WERI-Rb-1 (cell line): ENCODE measurements around the gene COG4.
"Not testable (repeated sequence)": the region's sequence is repeated elsewhere in the genome, so short reads cannot be mapped to it uniquely, and the experiment has no call there.

Experiments
- DNase-seq: peaks from one replicate; pipeline ENCODE4 v3.0.0-alpha.2; 2020
- H3K27ac ChIP-seq: fragments of 250-450 bp; sonication (Bioruptor Pico); 2 replicates; pipeline ENCODE4 v1.5.1; 2020; ENCODE audit warnings: mild to moderate bottlenecking, moderate library complexity
- H3K27me3 ChIP-seq: fragments of 250-450 bp; sonication (Bioruptor Pico); 2 replicates; pipeline ENCODE4 v1.5.1; 2021; ENCODE audit warnings: mild to moderate bottlenecking, low read depth, moderate library complexity; ENCODE audit not compliant: insufficient read depth, severe bottlenecking
- H3K36me3 ChIP-seq: fragments of 250-450 bp; sonication (Bioruptor Pico); 2 replicates; pipeline ENCODE4 v1.5.1; 2020; ENCODE audit warnings: mild to moderate bottlenecking, moderate library complexity
- H3K4me3 ChIP-seq: 2 replicates; pipeline ENCODE4 v1.5.1; 2011; ENCODE audit warnings: low read depth, mild to moderate bottlenecking, control low read depth, low read length
- H3K9me3 ChIP-seq: fragments of 250-450 bp; sonication (Bioruptor Pico); 2 replicates; pipeline ENCODE4 v1.5.1; 2021; ENCODE audit warnings: mild to moderate bottlenecking, moderate library complexity; ENCODE audit not compliant: severe bottlenecking
- TF ChIP-seq, protein P1 (sequence below): IDR thresholded peaks from 2 replicates; pipeline ENCODE4 v1.5.1; 2011; ENCODE audit warnings: low read depth, mild to moderate bottlenecking, control low read depth, inconsistent platforms, low read length

The COG4 gene

DNA sequence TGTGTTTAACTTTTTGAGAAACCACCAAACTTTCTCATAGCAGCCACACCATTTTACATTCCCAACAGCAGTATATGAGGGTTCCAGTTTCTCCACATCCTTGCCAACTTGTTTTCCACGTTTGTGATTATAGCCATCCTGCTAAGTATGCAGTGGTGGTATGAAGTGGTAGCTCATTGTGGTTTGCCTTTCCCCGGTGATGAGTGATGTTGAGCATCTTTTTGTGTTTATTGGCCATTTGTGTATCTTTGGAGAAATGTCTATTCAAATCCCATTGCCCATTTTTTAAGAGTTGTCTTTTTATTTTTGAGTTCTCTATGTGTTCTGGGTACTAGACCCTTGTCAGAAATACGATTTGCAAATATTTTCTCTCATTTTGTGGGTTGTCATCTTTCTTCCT lies 17.6 kb upstream of the COG4 start:
- H3K36me3 ChIP-seq: peaks cover 96% of the 10 kb centered on the region
- H3K27ac ChIP-seq: no peak overlapping the region
- DNase-seq: no peak
- H3K4me3 ChIP-seq: no peak overlapping the region
- TF ChIP-seq, protein P1, sequence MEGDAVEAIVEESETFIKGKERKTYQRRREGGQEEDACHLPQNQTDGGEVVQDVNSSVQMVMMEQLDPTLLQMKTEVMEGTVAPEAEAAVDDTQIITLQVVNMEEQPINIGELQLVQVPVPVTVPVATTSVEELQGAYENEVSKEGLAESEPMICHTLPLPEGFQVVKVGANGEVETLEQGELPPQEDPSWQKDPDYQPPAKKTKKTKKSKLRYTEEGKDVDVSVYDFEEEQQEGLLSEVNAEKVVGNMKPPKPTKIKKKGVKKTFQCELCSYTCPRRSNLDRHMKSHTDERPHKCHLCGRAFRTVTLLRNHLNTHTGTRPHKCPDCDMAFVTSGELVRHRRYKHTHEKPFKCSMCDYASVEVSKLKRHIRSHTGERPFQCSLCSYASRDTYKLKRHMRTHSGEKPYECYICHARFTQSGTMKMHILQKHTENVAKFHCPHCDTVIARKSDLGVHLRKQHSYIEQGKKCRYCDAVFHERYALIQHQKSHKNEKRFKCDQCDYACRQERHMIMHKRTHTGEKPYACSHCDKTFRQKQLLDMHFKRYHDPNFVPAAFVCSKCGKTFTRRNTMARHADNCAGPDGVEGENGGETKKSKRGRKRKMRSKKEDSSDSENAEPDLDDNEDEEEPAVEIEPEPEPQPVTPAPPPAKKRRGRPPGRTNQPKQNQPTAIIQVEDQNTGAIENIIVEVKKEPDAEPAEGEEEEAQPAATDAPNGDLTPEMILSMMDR: no peak
- no peaks in the 10 kb centered on the region for H3K9me3 ChIP-seq
- H3K27me3 ChIP-seq: no peaks in the 10 kb centered on the region

DNA sequence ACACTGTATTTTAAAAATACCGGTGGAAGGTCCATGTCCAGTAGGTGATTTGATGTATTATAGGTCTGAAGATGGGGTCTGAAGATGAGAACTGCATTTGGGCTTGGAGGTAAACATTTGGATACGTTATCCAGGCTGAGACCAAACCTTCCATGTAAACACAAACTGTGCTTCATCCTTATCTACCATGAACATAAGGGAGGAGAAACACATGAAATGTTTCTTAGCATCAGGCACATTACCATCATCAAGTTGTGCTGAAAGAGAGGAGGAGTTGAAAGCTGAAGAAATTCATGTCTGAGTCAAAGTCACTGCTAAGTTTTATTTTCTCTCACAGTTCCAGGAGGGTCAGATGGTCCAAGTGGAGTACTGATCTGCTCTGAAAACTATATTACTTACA lies 11.6 kb upstream of the COG4 start:
- no peak overlapping the region for H3K4me3 ChIP-seq
- TF ChIP-seq, protein P1: no peak
- H3K36me3 ChIP-seq: peaks cover 95% of the 10 kb centered on the region

DNA sequence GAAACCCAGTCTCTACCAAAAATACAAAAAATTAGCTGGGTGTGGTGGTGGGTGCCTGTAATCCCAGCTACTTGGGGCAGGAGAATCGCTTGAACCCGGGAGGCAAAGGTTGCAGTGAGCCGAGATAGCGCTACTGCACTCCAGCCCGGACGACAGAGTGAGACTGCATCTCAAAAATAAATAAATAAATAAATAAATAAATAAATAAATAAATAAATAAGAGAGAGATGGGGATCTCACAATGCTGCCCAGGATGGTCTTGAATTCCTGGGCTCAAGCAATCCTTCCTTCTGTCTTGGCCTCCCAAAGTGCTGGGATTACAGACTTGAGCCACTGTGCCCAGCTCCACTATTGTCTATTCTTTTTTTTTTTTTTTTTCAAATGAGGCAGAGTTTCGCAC lies 6.6 kb upstream of the COG4 start:
- DNase-seq, H3K9me3 ChIP-seq, H3K27me3 ChIP-seq, H3K27ac ChIP-seq, H3K4me3 ChIP-seq: not testable (repeated sequence)
- peaks cover 93% of the 10 kb centered on the region for H3K36me3 ChIP-seq

More for the DNA sequence above, 11.6 kb upstream of the COG4 start:
- H3K27me3 ChIP-seq: no peaks in the 10 kb centered on the region
- no peak overlapping the region for H3K27ac ChIP-seq
- H3K9me3 ChIP-seq: no peaks in the 10 kb centered on the region
- DNase-seq: no peak

DNA sequence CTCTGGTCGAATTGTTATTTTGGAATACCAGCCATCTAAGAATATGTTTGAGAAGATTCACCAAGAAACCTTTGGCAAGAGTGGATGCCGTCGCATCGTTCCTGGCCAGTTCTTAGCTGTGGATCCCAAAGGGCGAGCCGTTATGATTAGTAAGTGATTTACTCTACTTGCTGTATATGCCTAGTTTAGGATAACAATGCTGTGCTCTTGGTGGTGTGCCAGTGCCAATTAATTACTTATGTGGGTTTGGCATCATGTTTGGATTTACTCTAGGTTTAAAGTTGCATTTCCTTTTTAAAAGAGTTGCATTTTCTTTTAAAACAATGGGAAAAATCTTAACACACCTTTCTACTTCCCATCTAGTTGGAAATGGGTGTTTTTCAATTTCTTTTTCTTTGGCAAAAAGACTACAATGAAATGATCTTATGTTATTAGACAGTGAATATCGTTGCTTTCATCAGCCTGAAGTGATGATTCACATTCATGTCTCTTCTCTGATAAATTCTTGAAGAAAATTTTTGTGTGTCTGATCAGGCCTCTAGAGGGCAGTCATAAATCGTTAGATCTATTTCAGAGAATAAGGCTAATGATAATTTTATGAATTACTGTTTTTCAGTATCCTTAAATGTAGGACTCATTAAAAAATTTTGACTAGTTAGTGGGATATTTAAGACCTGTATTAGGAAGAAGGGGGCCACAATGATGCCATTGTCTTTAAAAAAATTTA lies 5.9 kb upstream of the COG4 start:
- H3K4me3 ChIP-seq: no peak overlapping the region
- TF ChIP-seq, protein P1: no peak

DNA sequence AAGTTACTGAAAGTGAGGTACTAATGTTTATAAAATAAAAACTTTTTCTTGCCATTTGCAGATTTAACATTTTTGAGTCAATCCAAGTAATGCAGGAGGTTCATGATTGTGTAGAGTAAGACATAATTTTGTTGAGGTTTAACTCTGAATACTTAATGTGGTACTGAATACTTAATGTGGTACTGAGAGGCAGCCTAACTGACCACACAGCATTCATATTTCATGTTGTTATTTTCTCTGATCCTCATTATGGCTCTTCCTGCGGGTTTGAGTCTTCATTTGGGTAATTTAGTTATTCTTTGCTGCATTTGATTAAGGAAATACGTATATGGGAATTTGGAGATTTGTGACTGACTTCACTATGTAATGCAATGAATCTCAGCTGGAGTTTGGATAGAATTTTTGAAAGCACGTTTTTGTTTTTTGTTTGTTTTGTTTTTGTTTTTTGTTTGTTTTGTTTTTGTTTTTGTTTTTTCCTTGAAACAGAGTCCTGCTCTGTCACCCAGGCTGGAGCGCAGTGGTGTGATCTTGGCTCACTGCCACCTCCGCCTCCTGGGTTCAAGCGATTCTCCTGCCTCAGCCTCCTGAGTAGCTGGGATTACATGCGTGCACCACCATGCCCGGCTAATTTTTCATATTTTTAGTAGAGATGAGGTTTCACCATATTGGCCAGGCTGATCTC lies 4.1 kb upstream of the COG4 start:
- no peak overlapping the region for H3K4me3 ChIP-seq
- H3K27me3 ChIP-seq: no peaks in the 10 kb centered on the region
- TF ChIP-seq, protein P1: no peak
- no peaks in the 10 kb centered on the region for H3K9me3 ChIP-seq
- H3K36me3 ChIP-seq: peaks cover 83% of the 10 kb centered on the region
- no peak for DNase-seq
- H3K27ac ChIP-seq: no peak overlapping the region

More for the DNA sequence above, 5.9 kb upstream of the COG4 start:
- H3K9me3 ChIP-seq: no peaks in the 10 kb centered on the region
- H3K36me3 ChIP-seq: peaks cover 94% of the 10 kb centered on the region
- H3K27me3 ChIP-seq: no peaks in the 10 kb centered on the region
- no peak overlapping the region for H3K27ac ChIP-seq
- DNase-seq: no peak

DNA sequence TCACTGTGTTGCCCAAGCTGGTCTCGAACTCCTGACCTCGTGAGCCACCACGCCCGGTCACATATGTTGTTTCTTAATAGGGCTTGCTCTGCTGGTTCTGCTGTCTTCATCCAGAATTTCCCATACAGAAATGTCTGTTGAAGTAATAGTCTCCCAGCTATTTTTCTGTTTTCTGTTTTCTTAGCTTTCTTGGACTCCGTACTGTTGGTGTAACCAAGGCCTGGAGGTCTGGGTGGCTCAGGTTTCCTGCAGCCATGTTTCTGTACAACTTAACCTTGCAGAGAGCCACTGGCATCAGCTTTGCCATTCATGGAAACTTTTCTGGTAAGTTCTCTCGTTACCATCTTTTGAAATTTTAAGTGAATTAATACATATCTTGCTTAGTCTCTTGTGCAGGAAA lies 3.0 kb upstream of the COG4 start:
- H3K9me3 ChIP-seq: no peaks in the 10 kb centered on the region
- no peaks in the 10 kb centered on the region for H3K27me3 ChIP-seq
- TF ChIP-seq, protein P1: no peak
- H3K27ac ChIP-seq: no peak overlapping the region
- H3K36me3 ChIP-seq: peaks cover 72% of the 10 kb centered on the region
- no peak overlapping the region for H3K4me3 ChIP-seq
- no peak for DNase-seq

DNA sequence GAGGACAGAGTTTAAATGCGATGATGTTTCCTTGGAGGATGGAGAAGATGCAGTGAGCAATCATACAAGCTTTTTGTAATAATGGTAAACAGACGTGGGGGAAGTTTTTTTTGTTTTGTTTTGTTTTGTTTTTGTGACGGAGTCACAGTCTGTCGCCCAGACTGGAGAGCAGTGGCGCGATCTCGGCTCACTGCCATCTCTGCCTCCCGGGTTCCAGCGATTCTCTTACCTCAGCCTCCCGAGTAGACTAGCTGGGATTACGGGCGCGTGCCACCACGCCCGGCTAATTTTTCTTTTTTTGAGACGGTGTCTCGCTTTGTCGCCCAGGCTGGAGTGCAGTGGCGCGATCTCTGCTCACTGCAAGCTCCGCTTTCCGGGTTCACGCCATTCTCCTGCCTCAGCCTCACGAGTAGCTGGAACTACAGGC lies 1.1 kb upstream of the COG4 start:
- peak; percentile 21 for DNase-seq
- H3K27me3 ChIP-seq, H3K9me3 ChIP-seq: not testable (repeated sequence)
- Histone ChIP-seq H3K27ac (peak overlapping the region; percentile 98), H3K36me3 (peaks cover 52% of the 10 kb centered on the region), H3K4me3 (peak overlapping the region; percentile 98)
